Measurements from ENCODE around the gene TOM1L1.
"Not testable (repeated sequence)": the region's sequence is repeated elsewhere in the genome, so short reads cannot be mapped to it uniquely, and the experiment has no call there.

Gene TOM1L1

GRCh38 chr17:54900457-54901229, at the start of gene TOM1L1:
Gene TOM1L1 (plus strand): TSS chr17:54900852. CDS start chr17:54900866, 14 bp downstream.
- DNase-seq: peak; percentile 38 to 52

GRCh38 chr17:54859187-54859586, 41.5 kb upstream of the TOM1L1 start:
- DNase-seq: no peak

- no peak for DNase-seq
Measured at GRCh38 chr17:54860617-54861470, 39.8 kb upstream of the TOM1L1 start.

- DNase-seq: no peak
Measured at GRCh38 chr17:54861471-54861983, 39.1 kb upstream of the TOM1L1 start.

- DNase-seq: no peak
Measured at GRCh38 chr17:54863176-54863575, 37.5 kb upstream of the TOM1L1 start.

GRCh38 chr17:54864070-54864469, 36.6 kb upstream of the TOM1L1 start:
- no peak for DNase-seq

- no peak for DNase-seq
Measured at GRCh38 chr17:54864636-54865356, 35.9 kb upstream of the TOM1L1 start.

GRCh38 chr17:54867634-54868033, 33.0 kb upstream of the TOM1L1 start:
- no peak for DNase-seq

- no peak for DNase-seq
Measured at GRCh38 chr17:54870671-54871175, 29.9 kb upstream of the TOM1L1 start.

- not testable (repeated sequence) for DNase-seq
Measured at GRCh38 chr17:54875906-54876305, 24.7 kb upstream of the TOM1L1 start.

- no peak for DNase-seq
Measured at GRCh38 chr17:54876656-54877195, 23.9 kb upstream of the TOM1L1 start.

GRCh38 chr17:54881255-54881972, 19.2 kb upstream of the TOM1L1 start:
- DNase-seq: no peak

- DNase-seq: no peak
Measured at GRCh38 chr17:54882371-54882770, 18.3 kb upstream of the TOM1L1 start.

GRCh38 chr17:54882950-54883349, 17.7 kb upstream of the TOM1L1 start:
- DNase-seq: no peak

- DNase-seq: no peak
Measured at GRCh38 chr17:54883939-54884338, 16.7 kb upstream of the TOM1L1 start.

- DNase-seq: no peak
Measured at GRCh38 chr17:54887787-54888186, 12.9 kb upstream of the TOM1L1 start.

GRCh38 chr17:54888254-54888653, 12.4 kb upstream of the TOM1L1 start:
- no peak for DNase-seq

GRCh38 chr17:54888981-54889380, 11.7 kb upstream of the TOM1L1 start:
- DNase-seq: no peak

GRCh38 chr17:54891176-54891821, 9.4 kb upstream of the TOM1L1 start:
- no peak for DNase-seq

- no peak for DNase-seq
Measured at GRCh38 chr17:54892360-54892759, 8.3 kb upstream of the TOM1L1 start.

- DNase-seq: no peak
Measured at GRCh38 chr17:54898576-54898975, 2.1 kb upstream of the TOM1L1 start.

All from activated CD4-positive, alpha-beta T cell treated with anti-CD3 and anti-CD28 coated beads, Interleukin-2, amount 50 U/mL, for 48 hours (primary cell).